ENCODE results near the gene KRT1.

DNA sequence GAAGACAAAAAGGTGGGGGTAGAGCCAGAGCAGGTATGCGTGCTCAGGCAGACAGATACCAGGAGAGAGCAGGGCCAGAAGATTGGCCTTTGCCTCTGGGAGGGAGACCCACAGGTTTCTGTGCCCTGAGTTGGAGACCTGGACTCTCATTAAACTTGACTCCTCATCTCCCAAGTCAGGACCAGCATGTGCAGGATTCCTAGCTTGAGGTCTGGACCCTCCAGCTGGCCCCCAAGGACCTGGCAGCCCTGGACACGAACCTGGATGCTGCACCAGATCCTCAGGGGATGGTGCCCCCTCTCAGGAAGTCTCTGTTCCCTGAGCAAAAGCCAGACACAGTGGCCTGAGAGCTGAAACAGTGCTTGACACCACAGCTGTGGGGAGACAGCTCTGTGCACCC lies 51.4 kb downstream of the KRT1 start:
- TF ChIP-seq, protein P1, sequence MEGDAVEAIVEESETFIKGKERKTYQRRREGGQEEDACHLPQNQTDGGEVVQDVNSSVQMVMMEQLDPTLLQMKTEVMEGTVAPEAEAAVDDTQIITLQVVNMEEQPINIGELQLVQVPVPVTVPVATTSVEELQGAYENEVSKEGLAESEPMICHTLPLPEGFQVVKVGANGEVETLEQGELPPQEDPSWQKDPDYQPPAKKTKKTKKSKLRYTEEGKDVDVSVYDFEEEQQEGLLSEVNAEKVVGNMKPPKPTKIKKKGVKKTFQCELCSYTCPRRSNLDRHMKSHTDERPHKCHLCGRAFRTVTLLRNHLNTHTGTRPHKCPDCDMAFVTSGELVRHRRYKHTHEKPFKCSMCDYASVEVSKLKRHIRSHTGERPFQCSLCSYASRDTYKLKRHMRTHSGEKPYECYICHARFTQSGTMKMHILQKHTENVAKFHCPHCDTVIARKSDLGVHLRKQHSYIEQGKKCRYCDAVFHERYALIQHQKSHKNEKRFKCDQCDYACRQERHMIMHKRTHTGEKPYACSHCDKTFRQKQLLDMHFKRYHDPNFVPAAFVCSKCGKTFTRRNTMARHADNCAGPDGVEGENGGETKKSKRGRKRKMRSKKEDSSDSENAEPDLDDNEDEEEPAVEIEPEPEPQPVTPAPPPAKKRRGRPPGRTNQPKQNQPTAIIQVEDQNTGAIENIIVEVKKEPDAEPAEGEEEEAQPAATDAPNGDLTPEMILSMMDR (IDR thresholded peaks at IDR 0.05): no peak
- TF ChIP-seq POLR2A (IDR thresholded peaks at IDR 0.05) (no peak), EP300 (IDR thresholded peaks at IDR 0.05) (no peak)

Data from suprapubic skin (tissue), 3 donors.